NCI-H774 (cell line): ENCODE measurements around the gene PLEKHG4.

Experiments
- DNase-seq: peaks from one replicate; lab custom pipeline; 2025; lab: John Stamatoyannopoulos, UW

The PLEKHG4 gene, protein sequence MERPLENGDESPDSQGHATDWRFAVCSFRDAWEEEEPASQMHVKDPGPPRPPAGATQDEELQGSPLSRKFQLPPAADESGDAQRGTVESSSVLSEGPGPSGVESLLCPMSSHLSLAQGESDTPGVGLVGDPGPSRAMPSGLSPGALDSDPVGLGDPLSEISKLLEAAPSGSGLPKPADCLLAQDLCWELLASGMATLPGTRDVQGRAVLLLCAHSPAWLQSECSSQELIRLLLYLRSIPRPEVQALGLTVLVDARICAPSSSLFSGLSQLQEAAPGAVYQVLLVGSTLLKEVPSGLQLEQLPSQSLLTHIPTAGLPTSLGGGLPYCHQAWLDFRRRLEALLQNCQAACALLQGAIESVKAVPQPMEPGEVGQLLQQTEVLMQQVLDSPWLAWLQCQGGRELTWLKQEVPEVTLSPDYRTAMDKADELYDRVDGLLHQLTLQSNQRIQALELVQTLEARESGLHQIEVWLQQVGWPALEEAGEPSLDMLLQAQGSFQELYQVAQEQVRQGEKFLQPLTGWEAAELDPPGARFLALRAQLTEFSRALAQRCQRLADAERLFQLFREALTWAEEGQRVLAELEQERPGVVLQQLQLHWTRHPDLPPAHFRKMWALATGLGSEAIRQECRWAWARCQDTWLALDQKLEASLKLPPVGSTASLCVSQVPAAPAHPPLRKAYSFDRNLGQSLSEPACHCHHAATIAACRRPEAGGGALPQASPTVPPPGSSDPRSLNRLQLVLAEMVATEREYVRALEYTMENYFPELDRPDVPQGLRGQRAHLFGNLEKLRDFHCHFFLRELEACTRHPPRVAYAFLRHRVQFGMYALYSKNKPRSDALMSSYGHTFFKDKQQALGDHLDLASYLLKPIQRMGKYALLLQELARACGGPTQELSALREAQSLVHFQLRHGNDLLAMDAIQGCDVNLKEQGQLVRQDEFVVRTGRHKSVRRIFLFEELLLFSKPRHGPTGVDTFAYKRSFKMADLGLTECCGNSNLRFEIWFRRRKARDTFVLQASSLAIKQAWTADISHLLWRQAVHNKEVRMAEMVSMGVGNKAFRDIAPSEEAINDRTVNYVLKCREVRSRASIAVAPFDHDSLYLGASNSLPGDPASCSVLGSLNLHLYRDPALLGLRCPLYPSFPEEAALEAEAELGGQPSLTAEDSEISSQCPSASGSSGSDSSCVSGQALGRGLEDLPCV

GRCh38 chr16:67279296-67280089 lies at the start of gene PLEKHG4:
Gene PLEKHG4, plus strand, starts transcription at chr16:67279532. Its CDS starts 513 bp downstream, at chr16:67280045.
- peak; percentile 64 for DNase-seq

DNA sequence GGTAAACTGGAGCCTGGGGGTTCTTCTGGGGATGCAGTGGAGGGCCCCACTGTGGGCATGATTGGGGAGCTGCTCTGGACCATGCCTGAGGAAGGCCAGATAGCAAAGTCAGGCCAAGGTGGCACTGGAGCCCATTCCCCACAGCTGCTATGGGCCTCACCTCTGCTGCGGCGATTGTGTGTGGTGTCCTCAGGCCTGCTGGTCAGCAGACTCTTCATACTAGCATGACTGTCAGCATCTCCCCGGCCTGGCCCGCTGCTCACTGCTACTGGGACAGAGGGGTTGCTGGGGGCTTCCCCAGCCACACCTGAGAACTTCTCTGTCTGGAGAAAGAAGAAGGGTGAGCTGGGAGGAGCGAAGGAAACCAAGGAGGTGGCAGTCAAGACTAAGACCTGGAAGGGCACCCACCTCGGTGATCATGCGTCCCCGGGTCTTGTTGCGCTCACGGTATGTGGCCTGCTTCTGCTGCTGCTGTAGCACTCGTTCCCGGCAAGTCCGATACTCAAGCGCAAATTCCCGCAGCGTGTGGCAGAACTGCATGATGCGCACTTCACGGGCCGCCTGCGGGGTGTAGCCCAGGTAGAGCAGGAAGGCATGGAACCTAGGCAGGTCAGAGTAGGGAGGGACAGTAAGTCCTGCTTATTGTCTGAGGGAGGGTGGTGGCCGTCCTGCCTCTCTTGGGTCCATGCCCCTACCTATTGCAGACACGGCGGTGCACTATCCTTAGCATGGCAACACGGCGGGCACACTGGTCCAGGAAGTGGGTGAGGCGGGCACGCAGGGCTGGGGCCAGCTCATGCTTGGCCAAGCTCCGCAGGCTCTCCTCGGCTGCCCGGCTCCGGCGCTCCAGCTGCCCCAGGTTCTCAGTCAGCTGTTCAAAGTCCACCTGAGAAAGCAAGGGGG lies 49.2 kb upstream of the PLEKHG4 start:
- DNase-seq, result no peak

DNA sequence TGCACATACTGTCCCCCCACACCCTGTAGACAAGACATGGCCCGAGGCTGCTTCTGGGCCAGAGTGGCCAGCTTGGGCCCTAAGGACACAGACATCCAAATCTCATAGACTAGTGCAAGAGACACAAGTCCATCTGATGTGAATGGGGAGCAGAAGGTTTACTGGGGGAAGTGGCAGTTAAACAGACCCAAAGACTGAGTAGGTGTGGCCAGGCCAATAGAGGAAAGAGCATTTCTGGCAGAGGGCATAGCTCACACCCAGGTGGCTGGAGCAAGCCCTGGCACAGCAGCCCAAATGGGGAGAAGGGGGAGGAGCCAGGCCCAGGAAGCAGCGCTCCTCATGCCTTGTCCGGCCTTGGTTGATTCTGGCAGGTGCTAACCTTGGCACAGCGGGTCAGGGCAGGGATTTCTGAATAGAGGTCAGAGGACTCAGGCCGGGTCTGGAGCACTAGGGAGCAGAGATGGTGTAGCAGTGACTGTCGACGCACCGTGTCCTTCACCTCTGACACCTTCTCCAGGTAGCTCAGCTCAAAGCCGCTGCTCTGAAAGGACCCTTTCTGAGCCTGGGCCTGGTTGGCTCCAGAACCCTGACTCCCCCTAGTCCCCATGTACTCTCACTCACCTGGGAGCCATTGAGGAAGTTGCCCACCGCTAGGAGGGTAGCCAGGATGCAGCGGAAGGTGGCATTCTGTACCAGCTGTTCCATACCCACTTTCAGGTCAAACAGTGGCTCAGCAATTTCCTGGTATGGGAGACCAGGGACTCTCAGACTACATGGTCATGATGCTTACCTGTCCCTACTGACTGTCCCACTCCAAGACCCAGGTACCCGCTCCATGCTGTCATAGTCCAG lies 48.3 kb upstream of the PLEKHG4 start:
- no peak for DNase-seq

- no peak for DNase-seq
Measured at GRCh38 chr16:67233596-67233995, 45.7 kb upstream of the PLEKHG4 start.

- no peak for DNase-seq
Measured at GRCh38 chr16:67234180-67234597, 45.1 kb upstream of the PLEKHG4 start.

DNA sequence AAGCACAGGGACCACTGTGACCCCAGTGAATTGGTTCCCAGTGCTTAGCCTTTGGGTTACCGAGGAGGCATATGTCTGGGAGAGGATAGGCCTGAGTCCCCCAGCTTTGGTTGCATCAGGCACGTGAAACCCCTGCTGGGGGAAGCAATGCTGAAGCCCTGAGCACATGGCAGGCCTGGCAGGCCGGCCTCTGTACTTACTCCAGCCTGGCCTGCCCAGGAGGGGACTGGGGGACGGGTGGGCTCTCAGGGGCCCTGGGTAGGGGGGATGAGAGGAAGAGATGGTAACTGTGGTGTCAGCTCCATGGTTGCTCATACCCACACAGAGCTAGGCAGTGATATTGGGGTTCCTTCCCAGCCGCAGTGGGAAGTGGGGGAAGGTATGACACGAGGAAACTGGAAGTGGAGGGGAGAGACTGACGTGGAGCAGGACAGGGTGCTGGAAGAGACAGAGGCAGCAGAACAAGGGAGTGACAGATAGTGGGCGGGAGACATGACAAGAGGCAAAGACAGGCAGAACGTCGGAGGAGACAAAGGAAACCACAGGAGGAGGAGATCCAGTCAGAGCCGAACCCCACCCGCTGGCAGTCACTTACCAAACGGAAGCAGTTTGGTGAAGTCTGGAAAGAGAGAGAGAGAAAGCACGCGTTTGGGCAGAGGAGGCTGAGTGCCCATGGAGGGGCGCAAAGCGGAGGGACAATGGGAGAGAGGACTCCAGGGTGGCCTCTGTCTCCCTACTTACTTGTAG lies 43.3 kb upstream of the PLEKHG4 start:
- DNase-seq, result no peak

- DNase-seq, result peak; percentile 4
Measured at GRCh38 chr16:67236563-67237395, 42.6 kb upstream of the PLEKHG4 start.

DNA sequence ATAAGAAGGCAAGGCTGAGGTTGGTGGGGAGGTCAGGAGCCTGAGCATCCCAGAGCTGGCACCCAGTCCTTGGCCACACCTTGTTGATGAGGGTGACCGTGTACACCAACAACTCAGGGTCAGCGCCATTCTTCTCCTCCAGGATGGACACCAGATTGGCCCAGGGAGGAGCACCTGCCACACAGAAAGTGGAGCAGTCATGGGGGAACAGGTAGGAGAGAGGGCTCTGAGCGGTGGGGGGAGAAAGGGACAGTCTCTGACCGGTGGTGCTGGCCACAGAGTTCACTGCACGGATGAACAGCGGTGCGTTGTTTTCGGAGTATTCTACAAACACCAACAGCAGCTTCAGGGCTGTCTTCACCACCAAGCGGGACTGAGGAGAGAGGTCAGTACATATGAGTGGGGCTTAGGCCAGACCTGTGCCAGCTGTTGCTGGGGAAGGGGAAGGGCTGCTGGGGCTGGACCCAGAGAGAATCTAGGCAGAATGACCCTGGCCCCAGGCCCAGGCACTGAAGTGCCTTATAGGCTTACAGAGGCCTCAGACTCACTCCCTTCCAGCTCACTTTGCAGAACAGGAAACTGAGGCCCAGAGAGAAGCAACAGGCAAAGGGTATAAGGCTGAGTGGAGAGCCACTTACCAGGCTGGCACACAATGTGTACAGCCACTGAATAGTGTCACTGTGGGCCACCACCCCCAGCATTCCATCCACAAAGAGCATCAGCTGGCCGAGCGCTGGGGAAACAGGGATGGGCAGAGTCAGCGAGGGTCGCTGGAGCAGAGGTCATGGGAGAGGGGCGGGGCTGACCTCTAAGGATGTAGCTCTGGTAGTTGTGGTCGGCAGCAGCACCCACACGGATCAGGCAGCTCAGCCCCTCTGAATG lies 41.7 kb upstream of the PLEKHG4 start:
- DNase-seq, result no peak

- DNase-seq, result no peak
Measured at GRCh38 chr16:67238278-67238575, 41.1 kb upstream of the PLEKHG4 start.

- no peak for DNase-seq
Measured at GRCh38 chr16:67238806-67239470, 40.4 kb upstream of the PLEKHG4 start.

GRCh38 chr16:67240506-67240905 lies 38.8 kb upstream of the PLEKHG4 start:
- DNase-seq, result no peak

DNA sequence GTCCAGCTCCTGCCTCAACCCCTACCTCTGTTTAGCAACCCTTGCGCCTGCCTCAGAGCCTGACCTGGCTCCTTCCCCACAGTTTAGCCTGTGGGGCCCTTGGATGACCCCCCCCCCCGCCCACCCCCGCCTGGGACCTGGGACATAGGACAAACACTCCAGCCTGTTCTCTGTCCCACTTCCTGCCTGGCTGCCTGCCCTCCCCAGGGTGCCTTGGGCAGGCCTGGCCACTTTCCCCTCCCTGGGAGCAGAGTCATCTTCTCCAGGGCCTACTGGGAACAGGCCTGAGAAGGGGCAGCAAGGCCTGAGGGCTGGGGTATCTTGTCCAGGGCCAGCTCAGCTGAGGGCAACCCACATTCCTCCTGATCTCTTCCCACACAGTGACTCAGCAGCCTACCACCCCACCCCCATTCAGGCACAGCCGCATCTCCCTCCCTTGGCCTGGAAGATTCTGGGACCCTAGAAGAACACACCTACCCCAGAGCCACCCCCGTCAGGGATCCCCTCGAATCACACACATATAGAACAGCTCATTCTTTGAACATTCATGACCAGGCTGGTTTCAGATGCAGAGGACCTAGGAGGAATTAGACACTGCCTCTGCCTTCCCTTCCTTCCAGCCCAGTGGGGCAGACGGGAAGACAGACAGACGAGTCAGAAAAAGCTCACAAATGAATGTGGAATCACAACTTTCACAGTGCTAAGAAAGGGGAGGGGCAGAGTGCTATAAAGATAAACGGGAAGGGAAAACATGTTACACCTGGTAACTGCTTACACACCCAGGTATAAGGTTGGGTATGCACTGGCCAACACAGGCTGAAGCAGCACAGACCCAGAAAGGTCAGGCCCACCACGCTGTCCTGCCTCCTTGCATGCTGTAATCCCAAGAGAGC lies 38.1 kb upstream of the PLEKHG4 start:
- no peak for DNase-seq

DNA sequence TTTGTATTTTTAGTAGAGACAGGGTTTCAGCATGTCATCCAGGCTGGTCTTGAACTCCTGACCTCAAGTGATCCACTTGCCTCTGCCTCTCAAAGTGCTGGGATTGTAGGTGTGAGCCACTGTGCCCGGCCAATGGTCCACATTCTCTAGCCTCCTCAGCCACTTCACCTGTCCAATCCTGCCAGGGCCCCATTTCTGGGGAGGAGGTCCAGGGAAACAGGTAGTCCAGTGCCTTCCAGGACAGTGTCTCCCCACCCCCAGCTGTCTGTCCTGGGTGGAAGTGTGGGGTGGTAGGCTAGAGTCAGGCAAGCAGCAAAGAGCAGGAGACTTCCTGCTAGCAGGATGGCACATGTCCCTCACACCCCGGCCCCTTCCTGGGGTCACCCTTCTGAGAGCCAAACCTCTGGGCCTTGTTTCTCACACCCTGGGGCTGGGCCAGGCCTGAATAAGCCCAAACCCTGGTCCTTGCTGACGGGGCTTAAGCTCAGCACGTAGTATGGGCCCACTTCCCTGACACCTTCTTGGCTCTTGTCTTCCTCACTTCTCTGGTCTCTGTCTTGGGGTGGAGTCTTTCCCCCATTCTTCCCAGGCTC lies 37.1 kb upstream of the PLEKHG4 start:
- no peak for DNase-seq

GRCh38 chr16:67243481-67243880 lies 35.9 kb upstream of the PLEKHG4 start:
- no peak for DNase-seq
